DOHH2 (cell line): ENCODE data around the gene APLP2.

Experiments used
- H3F3A ChIP-seq: fragments of 200-600 bp; sonication (generic), shearing (Covaris generic); 2 replicates; pipeline ENCODE4 v1.6.0; 2016; ENCODE audit warnings: antibody characterized with exemption, mild to moderate bottlenecking; ENCODE audit not compliant: control insufficient read depth, insufficient read depth
- H3K27ac ChIP-seq: fragments of 200-600 bp; sonication (generic); 2 replicates; pipeline ENCODE4 v1.5.1; 2014; ENCODE audit warnings: low read depth, mild to moderate bottlenecking, low read length, moderate library complexity
- H3K27me3 ChIP-seq: fragments of 200-600 bp; sonication (generic); 2 replicates; pipeline ENCODE4 v1.6.1; 2014; ENCODE audit warnings: mild to moderate bottlenecking, low read length, mixed read lengths; ENCODE audit not compliant: control insufficient read depth
- H3K36me3 ChIP-seq: fragments of 200-600 bp; sonication (generic); 2 replicates; pipeline ENCODE4 v1.6.1; 2014; ENCODE audit warnings: mild to moderate bottlenecking, low read length, moderate library complexity, mixed read lengths; ENCODE audit not compliant: control insufficient read depth
- H3K4me1 ChIP-seq: fragments of 200-600 bp; sonication (generic); 2 replicates; pipeline ENCODE4 v1.6.1; 2014; ENCODE audit warnings: mild to moderate bottlenecking, low read length, mixed read lengths; ENCODE audit not compliant: control insufficient read depth
- H3K4me2 ChIP-seq: fragments of 200-600 bp; sonication (generic); 2 replicates; pipeline ENCODE4 v1.6.0; 2014; ENCODE audit warnings: mild to moderate bottlenecking, low read length, moderate library complexity
- H3K4me3 ChIP-seq: fragments of 200-600 bp; sonication (generic); 2 replicates; pipeline ENCODE4 v1.5.1; 2014; ENCODE audit warnings: mild to moderate bottlenecking, low read length, mixed read lengths
- H3K79me2 ChIP-seq: fragments of 200-600 bp; sonication (generic); 2 replicates; pipeline ENCODE4 v1.6.1; 2014; ENCODE audit warnings: mild to moderate bottlenecking, low read length, mixed read lengths; ENCODE audit not compliant: control insufficient read depth
- H3K9me2 ChIP-seq: fragments of 200-600 bp; sonication (generic); replicated peaks from 2 replicates; pipeline ENCODE4 v1.6.1; 2014; ENCODE audit warnings: mild to moderate bottlenecking, low read length, mixed read lengths; ENCODE audit not compliant: control insufficient read depth
- H3K9me3 ChIP-seq: fragments of 200-600 bp; sonication (generic); 2 replicates; pipeline ENCODE4 v1.6.1; 2014; ENCODE audit warnings: antibody characterized with exemption, low read length, mixed read lengths; ENCODE audit not compliant: control insufficient read depth, insufficient read depth
- H4K20me1 ChIP-seq: fragments of 200-600 bp; sonication (generic); 2 replicates; pipeline ENCODE4 v1.6.0; 2014; ENCODE audit warnings: low read depth, mild to moderate bottlenecking, antibody characterized with exemption, low read length, moderate library complexity; ENCODE audit not compliant: control insufficient read depth, insufficient read depth
- EZH2phosphoT487 ChIP-seq: fragments of 200-600 bp; sonication (generic); IDR thresholded peaks from 2 replicates; pipeline ENCODE4 v1.6.1; 2017; ENCODE audit warnings: borderline replicate concordance, mild to moderate bottlenecking, antibody characterized with exemption, low read length, moderate library complexity, mixed read lengths
- TF ChIP-seq, protein P1 (sequence below): fragments of 200-600 bp; sonication (generic); IDR thresholded peaks from one replicate; pipeline ENCODE4 v1.5.1; 2014; ENCODE audit warnings: antibody characterized with exemption, mild to moderate bottlenecking, low read depth, low read length; ENCODE audit not compliant: poor library complexity, severe bottlenecking

Gene APLP2

DNA sequence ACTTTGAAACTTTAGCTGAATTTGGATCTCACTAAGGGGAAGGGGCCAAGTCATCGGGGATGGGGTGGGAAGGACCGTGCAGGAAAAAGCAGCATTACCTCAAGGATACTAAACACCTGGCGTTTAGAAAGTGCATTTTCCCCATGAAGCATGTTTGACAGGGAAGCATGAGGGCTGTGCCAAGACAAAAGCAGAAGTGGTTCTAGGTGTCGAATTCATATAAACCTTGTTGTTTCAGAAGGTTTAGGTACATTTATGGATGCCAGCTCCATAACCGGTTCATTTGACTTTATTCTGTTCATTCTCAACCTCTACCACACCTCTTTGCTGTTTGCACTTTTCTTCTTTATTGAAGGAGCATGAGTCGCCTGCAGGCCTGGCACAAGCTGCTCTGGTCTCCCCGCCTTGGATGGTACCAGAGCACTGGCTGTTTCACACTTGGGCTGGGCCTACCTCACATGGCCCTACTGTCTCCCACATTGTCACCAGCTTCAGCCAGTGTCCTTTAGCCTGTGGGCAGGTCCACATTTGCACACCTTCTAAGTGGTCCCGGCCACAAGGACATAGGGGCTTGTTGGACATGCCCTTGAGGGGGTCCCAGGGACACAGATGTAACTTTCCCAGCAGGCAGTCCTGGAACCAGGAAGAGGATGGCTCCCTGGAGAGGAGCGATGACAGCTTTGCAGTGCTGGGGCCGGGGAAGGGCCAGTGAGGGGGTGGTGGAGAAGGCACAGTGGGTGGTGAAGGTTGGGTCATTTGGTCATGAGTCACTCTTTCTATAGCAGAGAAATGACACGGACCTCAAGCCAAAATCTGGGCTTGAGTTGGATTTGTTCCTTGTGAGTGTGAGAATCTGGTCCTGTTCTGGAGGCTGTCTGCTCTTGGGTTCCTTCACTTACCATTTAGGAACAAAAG is 86.7 kb downstream of the APLP2 start:
- Histone ChIP-seq H3K27ac (no peak overlapping the region), H3K4me1 (peaks cover 48% of the 10 kb centered on the region)

DNA sequence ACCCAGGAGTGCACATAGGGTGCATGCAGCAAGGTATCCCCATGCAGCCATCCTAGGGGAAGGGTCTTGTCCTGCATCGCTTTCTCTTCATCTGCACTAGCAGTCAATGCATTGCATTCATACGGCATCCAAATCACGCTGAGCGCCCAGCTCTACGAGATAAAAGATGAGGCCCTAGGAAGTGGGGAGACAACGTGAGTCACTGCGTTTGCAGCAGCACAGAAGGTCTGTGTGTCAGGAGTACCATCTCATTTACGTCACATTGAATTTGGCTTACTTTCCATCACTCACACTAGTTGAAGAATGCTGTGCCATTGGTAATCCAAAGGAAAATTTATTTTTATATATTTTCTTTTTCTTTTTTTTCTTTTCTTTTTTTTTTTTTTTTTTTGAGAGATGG is 87.4 kb downstream of the APLP2 start:
- no peak overlapping the region for H3K27ac ChIP-seq
- peaks cover 47% of the 10 kb centered on the region for H3K4me1 ChIP-seq
- no peaks in the 10 kb centered on the region for H3K9me2 ChIP-seq
- peaks cover 23% of the 10 kb centered on the region for H3K79me2 ChIP-seq
- H3K9me3 ChIP-seq, result no peaks in the 10 kb centered on the region
- no peak overlapping the region for H3K4me2 ChIP-seq
- H4K20me1 ChIP-seq, result peaks cover 5% of the 10 kb centered on the region
- H3K27me3 ChIP-seq, result 0 out of 2 replicates have a peak, but pooled peaks cover 3% of the 10 kb centered on the region
- no peak for TF ChIP-seq EZH2phosphoT487
- TF ChIP-seq, protein P1, sequence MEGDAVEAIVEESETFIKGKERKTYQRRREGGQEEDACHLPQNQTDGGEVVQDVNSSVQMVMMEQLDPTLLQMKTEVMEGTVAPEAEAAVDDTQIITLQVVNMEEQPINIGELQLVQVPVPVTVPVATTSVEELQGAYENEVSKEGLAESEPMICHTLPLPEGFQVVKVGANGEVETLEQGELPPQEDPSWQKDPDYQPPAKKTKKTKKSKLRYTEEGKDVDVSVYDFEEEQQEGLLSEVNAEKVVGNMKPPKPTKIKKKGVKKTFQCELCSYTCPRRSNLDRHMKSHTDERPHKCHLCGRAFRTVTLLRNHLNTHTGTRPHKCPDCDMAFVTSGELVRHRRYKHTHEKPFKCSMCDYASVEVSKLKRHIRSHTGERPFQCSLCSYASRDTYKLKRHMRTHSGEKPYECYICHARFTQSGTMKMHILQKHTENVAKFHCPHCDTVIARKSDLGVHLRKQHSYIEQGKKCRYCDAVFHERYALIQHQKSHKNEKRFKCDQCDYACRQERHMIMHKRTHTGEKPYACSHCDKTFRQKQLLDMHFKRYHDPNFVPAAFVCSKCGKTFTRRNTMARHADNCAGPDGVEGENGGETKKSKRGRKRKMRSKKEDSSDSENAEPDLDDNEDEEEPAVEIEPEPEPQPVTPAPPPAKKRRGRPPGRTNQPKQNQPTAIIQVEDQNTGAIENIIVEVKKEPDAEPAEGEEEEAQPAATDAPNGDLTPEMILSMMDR, result no peak
- H3K4me3 ChIP-seq, result no peak overlapping the region
- peaks cover 23% of the 10 kb centered on the region for H3K36me3 ChIP-seq
- peaks cover 14% of the 10 kb centered on the region for H3F3A ChIP-seq

More for the DNA sequence above, 86.7 kb downstream of the APLP2 start:
- Histone ChIP-seq H3K4me3 (no peak overlapping the region), H4K20me1 (no peaks in the 10 kb centered on the region; the same call in 1 of the 2 replicates), H3K36me3 (peaks cover 15% of the 10 kb centered on the region), H3K4me2 (no peak overlapping the region), H3F3A (peaks cover 21% of the 10 kb centered on the region), H3K27me3 (0 out of 2 replicates have a peak, but pooled peaks cover 3% of the 10 kb centered on the region), H3K79me2 (peaks cover 16% of the 10 kb centered on the region), H3K9me3 (no peaks in the 10 kb centered on the region), H3K9me2 (no peaks in the 10 kb centered on the region)
- TF ChIP-seq, protein P1, result no peak
- TF ChIP-seq EZH2phosphoT487, result no peak

DNA sequence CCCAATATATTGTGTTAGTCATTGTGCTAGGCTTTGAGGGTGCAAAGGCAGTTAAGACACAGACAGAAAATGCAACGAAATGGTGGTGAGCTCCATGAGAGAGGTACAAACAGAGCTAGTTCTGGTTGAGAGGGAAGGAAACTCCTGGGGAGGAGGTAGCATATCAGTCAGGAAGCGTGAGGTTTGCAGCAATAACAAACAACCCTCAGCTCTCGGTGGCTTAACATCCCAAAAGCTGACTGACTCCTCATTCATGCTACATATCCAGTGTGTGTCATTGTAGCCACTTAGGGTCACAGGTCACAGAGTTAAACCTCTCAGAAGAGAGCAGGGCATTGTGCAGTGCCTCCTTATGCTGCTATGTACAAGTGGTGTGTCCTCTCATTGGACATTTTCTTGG is 88.1 kb downstream of the APLP2 start:
- no peaks in the 10 kb centered on the region for H3K9me2 ChIP-seq
- no peaks in the 10 kb centered on the region for H3K9me3 ChIP-seq
- H3K79me2 ChIP-seq, result peaks cover 30% of the 10 kb centered on the region
- peaks cover 52% of the 10 kb centered on the region for H3K4me1 ChIP-seq
- 0 out of 2 replicates have a peak, but pooled peaks cover 3% of the 10 kb centered on the region for H3K27me3 ChIP-seq
- H3K27ac ChIP-seq, result no peak overlapping the region
- H3K4me2 ChIP-seq, result no peak overlapping the region
- H4K20me1 ChIP-seq, result peaks cover 8% of the 10 kb centered on the region
- TF ChIP-seq, protein P1, result no peak
- no peak for TF ChIP-seq EZH2phosphoT487
- no peak overlapping the region for H3K4me3 ChIP-seq
- H3K36me3 ChIP-seq, result peaks cover 29% of the 10 kb centered on the region
- H3F3A ChIP-seq, result peaks cover 12% of the 10 kb centered on the region
